GM12872 (cell line): ENCODE results near the gene TRIB2.

Experiments used
- CTCF ChIP-seq: IDR thresholded peaks from 3 replicates; pipeline ENCODE4 v1.5.1; 2011; ENCODE audit warnings: low read depth, mild to moderate bottlenecking, low read length, moderate library complexity; ENCODE audit not compliant: insufficient read depth

TRIB2 gene

GRCh38 chr2:12767996-12768624 is 51.4 kb downstream of the TRIB2 start:
- no peak for TF ChIP-seq CTCF

GRCh38 chr2:12769492-12770105 is 52.9 kb downstream of the TRIB2 start:
- TF ChIP-seq CTCF, result no peak

- no peak for TF ChIP-seq CTCF
Measured at GRCh38 chr2:12770300-12770968, 53.7 kb downstream of the TRIB2 start.

GRCh38 chr2:12771154-12771553 is 54.4 kb downstream of the TRIB2 start:
- no peak for TF ChIP-seq CTCF

GRCh38 chr2:12773586-12774394 is 57.1 kb downstream of the TRIB2 start:
- no peak for TF ChIP-seq CTCF

GRCh38 chr2:12774395-12774727 is 57.6 kb downstream of the TRIB2 start:
- no peak for TF ChIP-seq CTCF

GRCh38 chr2:12776521-12776961 is 59.8 kb downstream of the TRIB2 start:
- TF ChIP-seq CTCF, result no peak
